HG02885 (cell line): ENCODE measurements around the gene RCSD1.
"Not testable (repeated sequence)": the region's sequence is repeated elsewhere in the genome, so short reads cannot be mapped to it uniquely, and the experiment has no call there.

Experiments used
- ATAC-seq: cut with Tn5 transposase; IDR thresholded peaks from one replicate; pipeline ENCODE4 v1.9.1; 2021; ENCODE audit warnings: mild to moderate bottlenecking; ENCODE audit not compliant: unreplicated experiment, poor library complexity

Gene RCSD1

GRCh38 chr1:167734227-167734626 is 104.2 kb downstream of the RCSD1 start:
- no peak for ATAC-seq

GRCh38 chr1:167734841-167735240 is 104.8 kb downstream of the RCSD1 start:
- no peak for ATAC-seq

- ATAC-seq = no peak
Observed at GRCh38 chr1:167737169-167737568, 107.1 kb downstream of the RCSD1 start.

GRCh38 chr1:167738158-167738557 is 108.1 kb downstream of the RCSD1 start:
- ATAC-seq = no peak

GRCh38 chr1:167739752-167740151 is 109.7 kb downstream of the RCSD1 start:
- ATAC-seq = no peak

- not testable (repeated sequence) for ATAC-seq
Observed at GRCh38 chr1:167741103-167741502, 111.1 kb downstream of the RCSD1 start.

GRCh38 chr1:167742392-167743057 is 112.5 kb downstream of the RCSD1 start:
- ATAC-seq = not testable (repeated sequence)

GRCh38 chr1:167744901-167745300 is 114.9 kb downstream of the RCSD1 start:
- ATAC-seq = no peak

- ATAC-seq = no peak
Observed at GRCh38 chr1:167746013-167746672, 116.1 kb downstream of the RCSD1 start.

GRCh38 chr1:167746988-167747655 is 117.1 kb downstream of the RCSD1 start:
- no peak for ATAC-seq

- no peak for ATAC-seq
Observed at GRCh38 chr1:167747988-167748387, 118.0 kb downstream of the RCSD1 start.

GRCh38 chr1:167748906-167749305 is 118.9 kb downstream of the RCSD1 start:
- no peak for ATAC-seq

- ATAC-seq = no peak
Observed at GRCh38 chr1:167749741-167750140, 119.7 kb downstream of the RCSD1 start.

GRCh38 chr1:167750641-167751040 is 120.6 kb downstream of the RCSD1 start:
- ATAC-seq = no peak

- ATAC-seq = no peak
Observed at GRCh38 chr1:167751676-167752075, 121.6 kb downstream of the RCSD1 start.

- no peak for ATAC-seq
Observed at GRCh38 chr1:167752219-167752985, 122.4 kb downstream of the RCSD1 start.

GRCh38 chr1:167755654-167756053 is 125.6 kb downstream of the RCSD1 start:
- ATAC-seq = no peak
